Right atrium auricular region (tissue), 2 donors: Measurements from ENCODE around the gene BHLHE23. TPM values are rescaled to one million over a fixed set of nuclear protein-coding genes. Genes with fewer than 3 reads are reported as not detected.

ENCODE experiments used
- DNase-seq: peaks from one replicate; pipeline ENCODE4 v3.0.0-alpha.2; 2019; ENCODE audit warnings: low spot score
- H3K27ac ChIP-seq, 2 donors: fragments of 200-600 bp; sonication (generic); 1 replicate in 1 of 2; 2 replicates in 1 of 2; pipeline ENCODE4 v1.5.1; 2016 to 2019
- H3K27me3 ChIP-seq, 2 donors: fragments of 200-600 bp; sonication (generic); one replicate each; pipeline versions ENCODE4 v1.5.1 to v1.6.0; 2017 to 2019
- H3K36me3 ChIP-seq: fragments of 200-600 bp; sonication (generic); one replicate; pipeline ENCODE4 v1.5.1; 2016
- H3K4me1 ChIP-seq, 2 donors: fragments of 200-600 bp; sonication (generic); one replicate each; pipeline versions ENCODE4 v1.5.1 to v1.6.0; 2017 to 2019
- H3K4me3 ChIP-seq, 2 donors: fragments of 200-600 bp; sonication (generic); 1 replicate in 1 of 2; 2 replicates in 1 of 2; pipeline ENCODE4 v1.5.1; 2017 to 2019; ENCODE audit warnings: mild to moderate bottlenecking in 1 of 2, moderate library complexity in 1 of 2
- H3K9me3 ChIP-seq, 2 donors: fragments of 200-600 bp; sonication (generic); one replicate each; pipeline ENCODE4 v1.5.1; 2019
- CTCF ChIP-seq, 2 donors: fragments of 200-600 bp; sonication (generic); IDR thresholded peaks; one replicate each; pipeline ENCODE4 v1.5.1; 2019; ENCODE audit warnings: antibody characterized with exemption in 2 of 2
- total RNA-seq, 2 donors: library from RNA; depleted of rRNA; stranded (reverse); fragments of >200 nt; gene quantifications; one replicate each; pipeline ENCODE4 v1.1.0, GENCODE V29; 2016

Gene BHLHE23
- total RNA-seq, 2 donors from 2014 or later, result not detected

GRCh38 chr20:63052571-63053431 lies 46.0 kb upstream of the BHLHE23 start:
- Histone ChIP-seq H3K9me3 (no peaks in the 10 kb centered on the region), H3K4me1 (peaks cover 0 to 8% of the 10 kb centered on the region in 2 donors), H3K27me3 (no peaks in the 10 kb centered on the region), H3K36me3 (no peaks in the 10 kb centered on the region), H3K27ac (no peak overlapping the region), H3K4me3 (no peak overlapping the region)
- no peak for TF ChIP-seq CTCF (IDR thresholded peaks at IDR 0.05)
- no peak for DNase-seq

DNA sequence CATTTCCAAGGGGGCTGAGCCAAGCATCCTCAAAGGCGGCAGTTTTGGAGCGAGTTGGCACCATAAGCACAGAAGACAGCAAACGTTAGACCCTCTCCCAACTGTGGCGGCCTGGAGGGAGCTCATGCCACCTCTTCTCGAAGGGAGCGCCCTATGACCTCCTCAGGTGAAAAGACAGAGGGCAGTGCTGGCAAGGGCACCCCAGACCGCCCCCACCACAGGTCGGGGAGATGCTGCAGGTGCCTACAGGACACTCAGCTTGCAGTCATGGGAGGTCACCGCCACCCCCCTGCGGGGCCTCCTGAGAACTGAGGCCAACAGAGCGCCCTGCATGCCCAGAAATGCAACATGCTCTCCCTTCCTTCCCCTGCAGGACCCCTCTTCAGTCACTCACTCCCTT lies 45.1 kb upstream of the BHLHE23 start:
- TF ChIP-seq CTCF (IDR thresholded peaks at IDR 0.05), result no peak
- DNase-seq, result no peak
- Histone ChIP-seq H3K4me3 (no peak overlapping the region), H3K36me3 (no peaks in the 10 kb centered on the region), H3K4me1 (peaks cover 0 to 8% of the 10 kb centered on the region in 2 donors), H3K27ac (no peak overlapping the region), H3K27me3 (no peaks in the 10 kb centered on the region), H3K9me3 (no peaks in the 10 kb centered on the region)

DNA sequence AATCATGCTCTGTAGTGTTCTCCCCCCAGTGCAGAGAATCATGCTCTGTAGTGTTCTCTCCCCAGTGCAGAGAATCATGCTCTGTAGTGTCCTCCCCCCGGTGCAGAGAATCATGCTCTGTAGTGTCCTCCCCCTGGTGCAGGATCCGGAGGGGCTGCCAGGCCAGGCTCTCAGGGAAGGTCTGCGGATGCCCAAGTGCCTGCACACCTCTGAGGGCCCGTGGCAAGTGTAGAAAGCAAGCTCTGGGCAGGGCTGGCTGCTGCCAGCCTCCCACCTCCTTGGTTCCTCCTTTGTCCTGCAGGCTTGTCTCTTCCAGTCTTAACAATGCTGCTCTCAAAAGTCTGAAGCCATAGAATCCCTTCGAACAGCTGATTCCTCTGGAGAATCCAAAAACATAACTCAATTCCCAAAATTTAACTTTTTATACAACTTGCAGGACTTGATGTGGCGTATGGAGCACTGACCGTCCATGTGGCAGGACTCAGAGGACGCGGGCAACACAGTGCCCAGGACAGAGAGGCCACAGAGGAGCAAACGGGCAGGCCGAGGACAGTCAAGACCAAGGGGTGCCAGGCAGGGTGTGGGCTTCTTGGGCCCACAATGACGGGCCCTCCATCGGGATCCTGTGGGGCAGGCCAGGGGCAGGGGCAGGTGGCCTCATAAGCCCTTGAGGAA lies 44.6 kb upstream of the BHLHE23 start:
- H3K9me3 ChIP-seq, result no peaks in the 10 kb centered on the region
- no peak for TF ChIP-seq CTCF (IDR thresholded peaks at IDR 0.05)
- no peak overlapping the region for H3K4me3 ChIP-seq
- no peaks in the 10 kb centered on the region for H3K27me3 ChIP-seq
- no peaks in the 10 kb centered on the region for H3K36me3 ChIP-seq
- no peak for DNase-seq
- H3K27ac ChIP-seq, result no peak overlapping the region
- H3K4me1 ChIP-seq, result peaks cover 0 to 4% of the 10 kb centered on the region in 2 donors

- no peak for TF ChIP-seq CTCF (IDR thresholded peaks at IDR 0.05)
- Histone ChIP-seq H3K27me3 (no peaks in the 10 kb centered on the region), H3K27ac (no peak overlapping the region), H3K4me1 (no peaks in the 10 kb centered on the region), H3K4me3 (no peak overlapping the region), H3K9me3 (no peaks in the 10 kb centered on the region), H3K36me3 (no peaks in the 10 kb centered on the region)
- DNase-seq, result no peak
These were observed 43.6 kb upstream of the BHLHE23 start for GRCh38 chr20:63050406-63050805.

DNA sequence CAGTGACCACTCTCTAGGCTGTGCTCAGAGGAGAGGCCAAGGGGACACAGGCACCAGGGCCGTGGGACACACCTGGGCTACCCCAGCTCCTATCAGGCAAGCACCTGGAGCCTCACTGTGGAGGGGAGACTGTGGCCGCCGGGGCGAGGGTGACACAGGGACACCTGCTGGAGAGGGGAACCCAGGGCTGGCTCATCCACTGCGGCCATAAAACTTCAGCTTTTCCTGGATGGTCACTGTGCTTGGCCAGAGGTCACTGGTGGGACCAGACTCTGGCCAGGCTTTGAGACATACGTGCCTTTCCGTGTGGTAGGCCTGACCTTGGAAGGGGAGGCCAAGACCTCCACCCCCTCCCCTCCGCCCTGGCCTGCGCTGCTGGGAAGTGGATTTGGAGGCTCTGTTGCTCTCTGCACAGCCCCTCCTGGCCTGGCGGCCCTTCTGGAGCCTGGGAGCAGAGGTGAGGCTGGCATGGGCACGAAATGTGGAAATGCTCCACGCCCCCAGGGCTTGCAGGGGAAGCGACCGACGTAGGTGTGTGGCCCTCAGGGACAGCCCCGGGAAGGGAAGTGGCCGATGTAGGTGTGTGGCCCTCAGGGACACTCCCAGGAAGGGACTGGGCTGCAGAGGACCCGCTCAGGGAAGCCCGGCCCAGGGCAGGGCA lies 42.9 kb upstream of the BHLHE23 start:
- Histone ChIP-seq H3K4me1 (no peaks in the 10 kb centered on the region), H3K27me3 (no peaks in the 10 kb centered on the region), H3K4me3 (no peak overlapping the region), H3K27ac (no peak overlapping the region), H3K9me3 (no peaks in the 10 kb centered on the region), H3K36me3 (no peaks in the 10 kb centered on the region)
- no peak for TF ChIP-seq CTCF (IDR thresholded peaks at IDR 0.05)
- no peak for DNase-seq
